H9 (cell line): ENCODE results near the gene SRPK2. TPM values are rescaled to one million over a fixed set of nuclear protein-coding genes. Genes with fewer than 3 reads are reported as not detected.
A peak's percentile ranks its signal among the peaks of the same experiment; 100 is the strongest.

ENCODE experiments used
- DNase-seq: peaks from one replicate; pipeline ENCODE4 v3.0.0-alpha.2; 2017
- H2AFZ ChIP-seq: one replicate; pipeline ENCODE4 v1.6.1; 2013; ENCODE audit warnings: mild to moderate bottlenecking, low read length, control low read depth, moderate library complexity
- H2AK5ac ChIP-seq: 2 replicates; pipeline ENCODE4 v1.6.1; 2013; ENCODE audit warnings: low read length, control low read depth, mixed read lengths; ENCODE audit not compliant: insufficient read length
- H2BK120ac ChIP-seq: one replicate; pipeline ENCODE4 v1.6.1; 2013; ENCODE audit warnings: low read depth, mild to moderate bottlenecking, low read length, control low read depth, inconsistent platforms; ENCODE audit not compliant: poor library complexity, severe bottlenecking
- H2BK12ac ChIP-seq: 2 replicates; pipeline ENCODE4 v1.6.1; 2013; ENCODE audit warnings: low read length, control low read depth, mixed read lengths, low read depth; ENCODE audit not compliant: insufficient read length
- H2BK15ac ChIP-seq: 2 replicates; pipeline ENCODE4 v1.6.1; 2013; ENCODE audit warnings: low read depth, low read length, control low read depth
- H2BK20ac ChIP-seq: one replicate; pipeline ENCODE4 v1.6.1; 2013; ENCODE audit warnings: low read depth, mild to moderate bottlenecking, low read length, control low read depth, inconsistent platforms; ENCODE audit not compliant: poor library complexity, severe bottlenecking
- H2BK5ac ChIP-seq: 2 replicates; pipeline ENCODE4 v1.6.1; 2013; ENCODE audit warnings: low read length, control low read depth, mixed read lengths; ENCODE audit not compliant: insufficient read length
- H3K14ac ChIP-seq: 2 replicates; pipeline ENCODE4 v1.6.1; 2013; ENCODE audit warnings: low read length, control low read depth; ENCODE audit not compliant: insufficient read depth
- H3K18ac ChIP-seq: 2 replicates; pipeline ENCODE4 v1.6.1; 2013; ENCODE audit warnings: low read depth, mild to moderate bottlenecking, mixed read lengths, low read length, control low read depth; ENCODE audit not compliant: insufficient read length
- H3K23ac ChIP-seq: 2 replicates; pipeline ENCODE4 v1.6.1; 2013; ENCODE audit warnings: low read length, control low read depth, mixed read lengths, low read depth; ENCODE audit not compliant: insufficient read length
- H3K23me2 ChIP-seq: 2 replicates; pipeline ENCODE4 v1.6.1; 2013; ENCODE audit warnings: low read depth, mild to moderate bottlenecking, mixed read lengths, low read length, control low read depth; ENCODE audit not compliant: insufficient read length, poor library complexity, severe bottlenecking
- H3K27ac ChIP-seq: 2 replicates; pipeline ENCODE4 v1.5.1; 2013; ENCODE audit warnings: low read length, control low read depth, mixed read lengths, low read depth; ENCODE audit not compliant: insufficient read length
- H3K27me3 ChIP-seq: 2 replicates; pipeline ENCODE4 v1.6.1; 2013; ENCODE audit warnings: low read length, control low read depth, inconsistent platforms; ENCODE audit not compliant: insufficient read depth
- H3K4ac ChIP-seq: 2 replicates; pipeline ENCODE4 v1.6.1; 2013; ENCODE audit warnings: low read depth, mild to moderate bottlenecking, control low read depth, inconsistent platforms, low read length, moderate library complexity
- H3K4me1 ChIP-seq: 2 replicates; pipeline ENCODE4 v1.6.1; 2013; ENCODE audit warnings: low read length, control low read depth, inconsistent platforms; ENCODE audit not compliant: insufficient read depth
- H3K4me2 ChIP-seq: 2 replicates; pipeline ENCODE4 v1.6.1; 2013; ENCODE audit warnings: low read length, control low read depth, mixed read lengths; ENCODE audit not compliant: insufficient read length, insufficient read depth
- H3K56ac ChIP-seq: 2 replicates; pipeline ENCODE4 v1.6.1; 2013; ENCODE audit warnings: low read depth, mild to moderate bottlenecking, mixed read lengths, low read length, control low read depth; ENCODE audit not compliant: insufficient read length
- H3K79me1 ChIP-seq: 2 replicates; pipeline ENCODE4 v1.6.1; 2013; ENCODE audit warnings: low read depth, mild to moderate bottlenecking, moderate library complexity, low read length, control low read depth, inconsistent platforms; ENCODE audit not compliant: insufficient read depth, poor library complexity, severe bottlenecking
- H3K79me2 ChIP-seq: 2 replicates; pipeline ENCODE4 v1.6.1; 2013; ENCODE audit warnings: low read length, control low read depth, inconsistent platforms; ENCODE audit not compliant: insufficient read depth
- H3K9ac ChIP-seq: 2 replicates; pipeline ENCODE4 v1.6.1; 2013; ENCODE audit warnings: low read length, control low read depth, mixed read lengths; ENCODE audit not compliant: insufficient read length; ENCODE audit errors: extremely low read depth
- H3K9me3 ChIP-seq: one replicate; pipeline ENCODE4 v1.6.1; 2013; ENCODE audit warnings: low read depth, low read length, inconsistent platforms; ENCODE audit not compliant: control insufficient read depth
- H3T11ph ChIP-seq: one replicate; pipeline ENCODE4 v1.6.1; 2013; ENCODE audit warnings: mild to moderate bottlenecking, low read length, control low read depth, inconsistent platforms
- H4K20me1 ChIP-seq: one replicate; pipeline ENCODE4 v1.6.1; 2013; ENCODE audit not compliant: control insufficient read depth, insufficient read length, insufficient read depth
- H4K5ac ChIP-seq: 2 replicates; pipeline ENCODE4 v1.6.1; 2013; ENCODE audit warnings: low read depth, mild to moderate bottlenecking, mixed read lengths, low read length, control low read depth; ENCODE audit not compliant: insufficient read length
- H4K8ac ChIP-seq: replicated peaks from 2 replicates; pipeline ENCODE4 v1.6.1; 2013; ENCODE audit warnings: low read length, control low read depth, mixed read lengths, low read depth; ENCODE audit not compliant: insufficient read length
- H4K91ac ChIP-seq: 2 replicates; pipeline ENCODE4 v1.6.1; 2013; ENCODE audit warnings: low read depth, mild to moderate bottlenecking, moderate library complexity, mixed read lengths, low read length, control low read depth; ENCODE audit not compliant: insufficient read length
- H3K27ac Mint-ChIP-seq, 3 experiments: 2 replicates in 2 of 3; 3 replicates in 1 of 3; pipeline ENCODE4 v1.8.0; 2020 to 2021; ENCODE audit warnings: mixed read lengths in 3 of 3, mild to moderate bottlenecking in 1 of 3, moderate library complexity in 1 of 3
- H3K27me3 Mint-ChIP-seq: 2 replicates; pipeline ENCODE4 v1.8.0; 2021; ENCODE audit warnings: low read depth, mild to moderate bottlenecking, moderate library complexity, mixed read lengths
- H3K36me3 Mint-ChIP-seq, 3 experiments: 2 replicates in 2 of 3; 3 replicates in 1 of 3; pipeline ENCODE4 v1.8.0; 2020 to 2021; ENCODE audit warnings: low read depth in 3 of 3, mixed read lengths in 3 of 3; ENCODE audit not compliant: insufficient read depth in 1 of 3
- H3K4me1 Mint-ChIP-seq, 2 experiments: 2 replicates each; pipeline ENCODE4 v1.8.0; 2020; ENCODE audit warnings: mixed read lengths in 2 of 2
- H3K4me3 Mint-ChIP-seq, 2 experiments: 2 replicates in 1 of 2; 3 replicates in 1 of 2; pipeline ENCODE4 v1.8.0; 2020 to 2021; ENCODE audit warnings: mild to moderate bottlenecking in 2 of 2, mixed read lengths in 2 of 2, moderate library complexity in 1 of 2
- H3K9me3 Mint-ChIP-seq, 2 experiments: 2 replicates in 1 of 2; 3 replicates in 1 of 2; pipeline ENCODE4 v1.8.0; 2020; ENCODE audit warnings: mild to moderate bottlenecking in 2 of 2, mixed read lengths in 2 of 2, moderate library complexity in 1 of 2
- CTCF ChIP-seq: fragments of 200-600 bp; sonication (generic); conservative IDR thresholded peaks from 3 replicates; pipeline ENCODE4 v1.8.0; 2021; ENCODE audit warnings: antibody characterized with exemption, mild to moderate bottlenecking
- WGBS: extraction: QIAGEN DNeasy Blood & Tissue Kit; methylation state at CpG from one replicate; pipeline ENCODE4 v1.1.7; 2013; ENCODE audit warnings: missing lambda C conversion rate, low lambda C conversion rate, mixed read lengths; ENCODE audit not compliant: insufficient read length; ENCODE audit errors: extremely low coverage; 5-methylcytosine and 5-hydroxymethylcytosine counted together
- total RNA-seq: library from RNA; stranded (reverse); gene quantifications from 2 replicates; pipeline ENCODE4 v1.2.1, GENCODE V29; 2021

Gene SRPK2
- total RNA-seq, 1 experiment from 2014 or later: 41.1 TPM

GRCh38 chr7:105377903-105378302, 10.8 kb downstream of the SRPK2 start:
- Histone ChIP-seq H2BK5ac (no peak overlapping the region), H3K14ac (no peak overlapping the region), H3K18ac (no peak overlapping the region), H3K79me1 (peaks cover 25% of the 10 kb centered on the region), H3K27me3 (no peaks in the 10 kb centered on the region), H3K9me3 (no peaks in the 10 kb centered on the region), H3K27ac (no peak overlapping the region), H3K23ac (no peak overlapping the region), H3K9ac (no peak overlapping the region), H2BK12ac (no peak overlapping the region), H2AFZ (no peak overlapping the region), H3K56ac (no peak overlapping the region), H3K23me2 (no peaks in the 10 kb centered on the region), H4K8ac (no peak overlapping the region), H2BK120ac (no peak overlapping the region), H2AK5ac (no peak overlapping the region), H2BK20ac (no peak overlapping the region), H3K4me2 (no peak overlapping the region), H3T11ph (no peak overlapping the region), H2BK15ac (no peak overlapping the region), H3K79me2 (peaks cover 15% of the 10 kb centered on the region; the same call in 1 of the 2 replicates), H4K5ac (no peak overlapping the region), H3K4ac (no peak overlapping the region), H4K91ac (no peak overlapping the region), H4K20me1 (no peaks in the 10 kb centered on the region), H3K4me1 (no peaks in the 10 kb centered on the region; the same call in 1 of the 2 replicates)
- H3K4me3 Mint-ChIP-seq: peak overlapping the region in 1 of 2 experiments; percentile 33; a peak in 2 of 5 replicates
- no peaks in the 10 kb centered on the region for H3K27me3 Mint-ChIP-seq
- no peak for DNase-seq
- peaks cover 21 to 27% of the 10 kb centered on the region in 2 experiments for H3K4me1 Mint-ChIP-seq
- H3K9me3 Mint-ChIP-seq: no peaks in the 10 kb centered on the region; a peak in 1 of 5 replicates
- H3K36me3 Mint-ChIP-seq: 0 out of 7 replicates have a peak, but pooled peaks cover 0 to 4% (median 0%) of the 10 kb centered on the region in 3 experiments
- no peak for TF ChIP-seq CTCF
- WGBS: no CpG with 5 or more reads among the region's 3 CpGs
- H3K27ac Mint-ChIP-seq: peak overlapping the region in 2 of 3 experiments; percentile 77 to 84; a peak in 4 of 7 replicates
